H1 (cell line): ENCODE data around the gene GOLGB1. TPM values are rescaled to one million over a fixed set of nuclear protein-coding genes. Genes with fewer than 3 reads are reported as not detected.
"Not testable (repeated sequence)": the region's sequence is repeated elsewhere in the genome, so short reads cannot be mapped to it uniquely, and the experiment has no call there.

ENCODE experiments used
- CTCF ChIA-PET: fragments of 300-600 bp; sonication (Branson Sonifier 250); formaldehyde crosslinking; loops from one replicate; lab custom pipeline; 2021; ENCODE audit not compliant: partially characterized antibody; lab: Charles Lee
- POLR2A ChIA-PET: fragments of 300-600 bp; sonication (Branson Sonifier 250); formaldehyde crosslinking; loops from one replicate; lab custom pipeline; 2021; ENCODE audit warnings: inconsistent platforms; ENCODE audit not compliant: partially characterized antibody; lab: Charles Lee
- DNase-seq, 2 experiments: peaks; one replicate each; pipeline versions ENCODE4 v3.0.0 to v3.0.0-alpha.2; 2010 to 2022; ENCODE audit warnings: low spot score in 2 of 2, low read depth in 1 of 2, mixed read lengths in 1 of 2
- FAIRE-seq: peaks from 2 replicates; lab custom pipeline; 2011; peaks lifted over from hg19 to GRCh38; lab: Jason Lieb, UNC
- H2AFZ ChIP-seq: 2 replicates; pipeline ENCODE4 v1.8.1; 2012; ENCODE audit warnings: low read length, inconsistent platforms
- H2AK5ac ChIP-seq: 2 replicates; pipeline ENCODE4 v1.6.1; 2013; ENCODE audit warnings: low read depth, low read length
- H2BK120ac ChIP-seq: replicated peaks from 2 replicates; pipeline ENCODE3; 2013; ENCODE audit warnings: low read depth, low read length, inconsistent platforms
- H2BK12ac ChIP-seq: 2 replicates; pipeline ENCODE4 v1.6.1; 2013; ENCODE audit warnings: low read depth, low read length
- H2BK15ac ChIP-seq: 2 replicates; pipeline ENCODE4 v1.6.1; 2013; ENCODE audit warnings: low read length
- H2BK20ac ChIP-seq: 2 replicates; pipeline ENCODE4 v1.6.1; 2013; ENCODE audit warnings: low read length
- H2BK5ac ChIP-seq: 2 replicates; pipeline ENCODE4 v1.6.1; 2013; ENCODE audit warnings: low read depth, low read length
- H3K14ac ChIP-seq: 2 replicates; pipeline ENCODE4 v1.6.1; 2013; ENCODE audit warnings: inconsistent platforms; ENCODE audit not compliant: insufficient read length
- H3K18ac ChIP-seq: 2 replicates; pipeline ENCODE4 v1.6.1; 2013; ENCODE audit warnings: low read length; ENCODE audit errors: extremely low read depth
- H3K23ac ChIP-seq: 2 replicates; pipeline ENCODE4 v1.6.1; 2013; ENCODE audit warnings: inconsistent platforms; ENCODE audit not compliant: insufficient read length
- H3K23me2 ChIP-seq: 2 replicates; pipeline ENCODE4 v1.6.1; 2013; ENCODE audit warnings: low read depth, low read length
- H3K27ac ChIP-seq: 2 replicates; pipeline ENCODE4 v1.6.1; 2011; ENCODE audit warnings: low read depth, low read length, inconsistent platforms
- H3K27me3 ChIP-seq, 4 experiments: replicated peaks in 1 of 4; 1 replicate in 1 of 4; 2 replicates in 3 of 4; pipeline versions ENCODE4 v1.6.1 to v1.8.1; 2011 to 2013; ENCODE audit warnings: low read length in 3 of 4, mild to moderate bottlenecking in 3 of 4, inconsistent platforms in 2 of 4, mixed read lengths in 2 of 4, moderate library complexity in 1 of 4; ENCODE audit not compliant: control insufficient read depth in 3 of 4, insufficient read depth in 3 of 4; ENCODE audit errors: extremely low read depth in 1 of 4
- H3K36me3 ChIP-seq, 4 experiments: 2 replicates each; pipeline versions ENCODE4 v1.6.1 to v1.8.1; 2011 to 2013; ENCODE audit warnings: mild to moderate bottlenecking in 4 of 4, low read length in 3 of 4, moderate library complexity in 2 of 4, control low read depth in 1 of 4, inconsistent platforms in 1 of 4; ENCODE audit not compliant: insufficient read depth in 4 of 4, control insufficient read depth in 2 of 4
- H3K4ac ChIP-seq: replicated peaks from 2 replicates; pipeline ENCODE3; 2013; ENCODE audit warnings: low read length, low read depth, mixed read lengths, inconsistent platforms; ENCODE audit not compliant: insufficient read length
- H3K4me1 ChIP-seq, 4 experiments: replicated peaks in 1 of 4; 1 replicate in 1 of 4; 2 replicates in 3 of 4; pipeline versions ENCODE4 v1.6.1 to v1.8.1; 2011 to 2013; ENCODE audit warnings: low read length in 3 of 4, inconsistent platforms in 2 of 4, mixed read lengths in 1 of 4; ENCODE audit not compliant: insufficient read depth in 4 of 4, control insufficient read depth in 3 of 4
- H3K4me2 ChIP-seq, 2 experiments: 2 replicates each; pipeline versions ENCODE4 v1.6.1 to v1.8.1; 2011 to 2013; ENCODE audit warnings: low read depth in 2 of 2, low read length in 2 of 2, control low read depth in 1 of 2, inconsistent platforms in 1 of 2, mild to moderate bottlenecking in 1 of 2; ENCODE audit not compliant: insufficient read depth in 1 of 2
- H3K4me3 ChIP-seq, 4 experiments: fragments of 200-600, 300-600 bp in 1 of 4; sonication (generic), shearing (Covaris generic), sonication (Bioruptor Twin) in 1 of 4; 2 replicates each; pipeline versions ENCODE4 v1.5.1 to v1.8.1; 2011 to 2016; ENCODE audit warnings: low read length in 4 of 4, low read depth in 3 of 4, control low read depth in 2 of 4, inconsistent platforms in 2 of 4, mild to moderate bottlenecking in 2 of 4, mixed read lengths in 1 of 4, moderate library complexity in 1 of 4; ENCODE audit not compliant: insufficient read depth in 2 of 4; ENCODE audit errors: extremely low read depth in 1 of 4
- H3K56ac ChIP-seq: replicated peaks from 2 replicates; pipeline ENCODE3; 2013; ENCODE audit warnings: low read depth, mild to moderate bottlenecking, mixed read lengths, low read length, inconsistent platforms; ENCODE audit not compliant: insufficient read length
- H3K79me1 ChIP-seq: 2 replicates; pipeline ENCODE4 v1.6.1; 2013; ENCODE audit warnings: low read depth, low read length, control low read depth
- H3K79me2 ChIP-seq, 2 experiments: 2 replicates each; pipeline versions ENCODE4 v1.6.1 to v1.8.1; 2012 to 2013; ENCODE audit warnings: low read length in 2 of 2, mild to moderate bottlenecking in 2 of 2, inconsistent platforms in 1 of 2; ENCODE audit not compliant: insufficient read depth in 2 of 2, control insufficient read depth in 1 of 2
- H3K9ac ChIP-seq, 4 experiments: replicated peaks in 1 of 4; 1 replicate in 1 of 4; 2 replicates in 3 of 4; pipeline versions ENCODE4 v1.6.1 to v1.8.1; 2011 to 2013; ENCODE audit warnings: low read depth in 3 of 4, low read length in 3 of 4, control low read depth in 2 of 4, mild to moderate bottlenecking in 2 of 4, moderate library complexity in 2 of 4, inconsistent platforms in 1 of 4; ENCODE audit errors: extremely low read depth in 1 of 4
- H3K9me3 ChIP-seq, 2 experiments: 2 replicates each; pipeline versions ENCODE4 v1.6.1 to v1.8.1; 2012 to 2013; ENCODE audit warnings: mild to moderate bottlenecking in 2 of 2, moderate library complexity in 2 of 2, control low read depth in 1 of 2, inconsistent platforms in 1 of 2, low read depth in 1 of 2, low read length in 1 of 2, mixed read lengths in 1 of 2; ENCODE audit not compliant: insufficient read depth in 2 of 2
- H4K20me1 ChIP-seq, 2 experiments: replicated peaks in 1 of 2; 2 replicates each; pipeline versions ENCODE3 to v1.8.1; 2011 to 2013; ENCODE audit warnings: inconsistent platforms in 2 of 2, low read length in 2 of 2, mild to moderate bottlenecking in 1 of 2; ENCODE audit not compliant: insufficient read depth in 2 of 2, control insufficient read depth in 1 of 2
- H4K5ac ChIP-seq: 2 replicates; pipeline ENCODE4 v1.6.1; 2013; ENCODE audit warnings: low read length, low read depth, mixed read lengths, inconsistent platforms; ENCODE audit not compliant: insufficient read length
- H4K8ac ChIP-seq: 2 replicates; pipeline ENCODE4 v1.8.0; 2013; ENCODE audit warnings: mild to moderate bottlenecking, moderate library complexity, low read length, inconsistent platforms; ENCODE audit not compliant: insufficient read depth; ENCODE audit errors: extremely low read depth
- H4K91ac ChIP-seq: replicated peaks from 2 replicates; pipeline ENCODE3; 2013; ENCODE audit warnings: low read length, mixed read lengths, inconsistent platforms; ENCODE audit not compliant: insufficient read length
- EZH2 ChIP-seq: fragments of 200-600 bp; sonication (generic); IDR thresholded peaks from 2 replicates; pipeline ENCODE4 v1.7.1; 2012; ENCODE audit warnings: low read depth, mild to moderate bottlenecking, moderate library complexity, low read length, inconsistent platforms; ENCODE audit not compliant: severe bottlenecking
- JUND ChIP-seq: IDR thresholded peaks from 2 replicates; pipeline ENCODE4 v1.6.1; 2011; ENCODE audit warnings: mild to moderate bottlenecking, improper control_type of control experiment, low read length
- ZNF274 ChIP-seq: IDR thresholded peaks from 2 replicates; pipeline ENCODE4 v1.7.0; 2012; ENCODE audit warnings: low read length, borderline replicate concordance; ENCODE audit errors: extremely low read depth
- WGBS, 2 experiments: shearing (Covaris generic) in 1 of 2; methylation state at CpG; one replicate each; pipeline versions ENCODE4 v1.1.6 to v1.1.7; 2013 to 2015; ENCODE audit warnings: low lambda C conversion rate in 2 of 2, mixed read lengths in 2 of 2, inconsistent platforms in 1 of 2, low coverage in 1 of 2, missing lambda C conversion rate in 1 of 2; ENCODE audit not compliant: insufficient replicate concordance in 2 of 2, insufficient coverage in 1 of 2, insufficient read length in 1 of 2; ENCODE audit errors: extremely low coverage in 1 of 2, missing lambda C conversion rate in 1 of 2; 5-methylcytosine and 5-hydroxymethylcytosine counted together
- polyA plus RNA-seq, 7 experiments: library from polyadenylated mRNA; depleted of rRNA in 3 of 7; stranded (reverse) in 5 of 7; unstranded in 2 of 7; fragments of >200 nt in 5 of 7; fragments of 200-250 nt in 2 of 7; gene quantifications; 1 replicate in 5 of 7; 2 replicates in 1 of 7; 4 replicates in 1 of 7; pipeline versions ENCODE4 v1.2.1 to v1.2.3, GENCODE V29; 2011 to 2013; ENCODE audit warnings: missing spikeins in 2 of 7, mixed read lengths in 2 of 7
- total RNA-seq: library from RNA; stranded (reverse); fragmentation: NEBNext Ultra II Directional; extraction: Animal tissue kit (Norgen Biotek cat#: 25700); gene quantifications from 2 replicates; pipeline ENCODE4 v1.2.1, GENCODE V29; 2021

GOLGB1 gene
- total and polyA plus RNA-seq, 2 of the 8 experiments (the other 6 are each of a cell fraction or from before 2014, with no cell fraction given), result 5.9 to 28.5 TPM

DNA sequence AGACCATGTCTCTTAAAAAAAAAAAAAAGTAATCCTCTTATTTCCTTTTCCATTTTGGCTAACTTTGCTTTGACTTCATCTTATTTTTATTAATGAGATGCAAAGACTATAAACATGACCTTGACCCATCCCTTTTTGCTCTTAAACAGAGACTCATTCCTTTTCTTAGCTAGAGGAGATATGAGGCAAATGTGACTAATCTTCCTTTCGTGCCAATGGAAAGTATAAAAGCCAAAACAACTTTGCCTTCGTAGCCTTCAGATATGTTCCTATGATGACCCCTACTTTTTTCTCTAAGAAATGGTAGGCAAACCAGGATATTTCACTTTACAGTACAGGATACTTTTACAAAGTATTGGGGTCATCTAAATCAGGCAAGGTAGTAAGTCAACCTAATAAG is 36.9 kb upstream of the GOLGB1 start (continued):
- no peak for TF ChIP-seq JUND
- TF ChIP-seq EZH2, result no peak
- TF ChIP-seq ZNF274, result no peak

DNA sequence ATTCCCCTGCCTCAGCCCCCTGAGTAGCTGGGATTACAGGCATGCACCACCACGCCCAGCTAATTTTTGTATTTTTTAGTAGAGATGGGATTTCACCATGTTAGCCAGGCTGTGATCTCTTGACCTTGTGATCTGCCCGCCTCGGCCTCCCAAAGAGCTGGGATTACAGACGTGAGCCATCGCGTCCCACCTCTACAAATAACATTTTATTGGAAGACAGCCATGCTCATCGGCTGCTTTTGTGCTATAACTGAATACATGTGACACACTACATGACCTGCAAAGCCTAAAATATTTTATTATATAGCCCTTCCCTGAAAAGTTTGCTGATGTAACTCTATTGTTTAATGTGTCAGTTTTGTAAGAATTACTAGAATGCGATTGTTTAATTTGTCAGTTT is 33.2 kb upstream of the GOLGB1 start:
- H2BK120ac ChIP-seq, H2BK15ac ChIP-seq, H3K23me2 ChIP-seq, H3K79me1 ChIP-seq, CTCF ChIA-PET, H3K27ac ChIP-seq, H4K20me1 ChIP-seq, H3K4me1 ChIP-seq, H4K8ac ChIP-seq, POLR2A ChIA-PET, H2AFZ ChIP-seq, H3K56ac ChIP-seq, H3K9me3 ChIP-seq, DNase-seq, H4K5ac ChIP-seq, H2BK20ac ChIP-seq, H3K27me3 ChIP-seq, H2BK12ac ChIP-seq, H2BK5ac ChIP-seq, H2AK5ac ChIP-seq, H3K4ac ChIP-seq, H3K79me2 ChIP-seq, H3K23ac ChIP-seq, H4K91ac ChIP-seq, FAIRE-seq, H3K18ac ChIP-seq, H3K4me2 ChIP-seq, H3K14ac ChIP-seq, H3K4me3 ChIP-seq, H3K9ac ChIP-seq: not testable (repeated sequence)
- WGBS, 2 experiments, result 90% methylated on average over 8 of the region's 8 CpGs; no CpG with 5 or more reads in 1 of the 2 experiments
- peaks cover 0 to 48% (median 21%) of the 10 kb centered on the region in 4 experiments; a peak in 6 of 8 replicates for H3K36me3 ChIP-seq
